OCI-LY1 (cell line): ENCODE measurements around the gene LENEP.
A peak's percentile ranks its signal among the peaks of the same experiment; 100 is the strongest.

Source experiments
- H2AFZ ChIP-seq: fragments of 200-600 bp; sonication (generic), shearing (Covaris generic); 2 replicates; pipeline ENCODE4 v1.6.0; 2014; ENCODE audit warnings: antibody characterized with exemption, mild to moderate bottlenecking, low read length
- H3F3A ChIP-seq: fragments of 200-600 bp; sonication (generic), shearing (Covaris generic); 2 replicates; pipeline ENCODE4 v1.6.0; 2014; ENCODE audit warnings: mild to moderate bottlenecking, antibody characterized with exemption, low read length, moderate library complexity; ENCODE audit not compliant: insufficient read depth
- H3K27ac ChIP-seq: fragments of 200-600 bp; sonication (generic); 2 replicates; pipeline ENCODE4 v1.5.1; 2014; ENCODE audit warnings: low read length, mixed run types, mild to moderate bottlenecking, low read depth; ENCODE audit not compliant: poor library complexity, severe bottlenecking
- H3K27me3 ChIP-seq: fragments of 200-600 bp; sonication (generic); 2 replicates; pipeline ENCODE4 v1.6.0; 2014; ENCODE audit warnings: antibody characterized with exemption, mild to moderate bottlenecking, low read length, moderate library complexity; ENCODE audit not compliant: insufficient read depth
- H3K36me3 ChIP-seq: fragments of 200-600 bp; sonication (generic); 2 replicates; pipeline ENCODE4 v1.6.1; 2014; ENCODE audit warnings: mild to moderate bottlenecking, antibody characterized with exemption, low read length, moderate library complexity, mixed read lengths; ENCODE audit not compliant: insufficient read depth
- H3K4me1 ChIP-seq: fragments of 200-600 bp; sonication (generic); 2 replicates; pipeline ENCODE4 v1.5.1; 2014; ENCODE audit warnings: mild to moderate bottlenecking, low read length, moderate library complexity; ENCODE audit not compliant: insufficient read depth, severe bottlenecking
- H3K4me2 ChIP-seq: fragments of 200-600 bp; sonication (generic), shearing (Covaris generic); 2 replicates; pipeline ENCODE4 v1.6.1; 2014; ENCODE audit warnings: low read length
- H3K4me3 ChIP-seq: fragments of 200-600 bp; sonication (generic); 2 replicates; pipeline ENCODE4 v1.5.1; 2014; ENCODE audit warnings: low read length, low read depth, mild to moderate bottlenecking, mixed read lengths; ENCODE audit not compliant: poor library complexity, severe bottlenecking
- H3K79me2 ChIP-seq: fragments of 200-600 bp; shearing (Covaris generic); 2 replicates; pipeline ENCODE4 v1.6.1; 2016; ENCODE audit warnings: mixed run types, low read length, mixed read lengths; ENCODE audit not compliant: insufficient read depth
- H3K9ac ChIP-seq: fragments of 200-600 bp; sonication (generic), shearing (Covaris generic); 2 replicates; pipeline ENCODE4 v1.6.1; 2014; ENCODE audit warnings: mild to moderate bottlenecking, low read length, mixed read lengths
- H3K9me2 ChIP-seq: fragments of 200-600 bp; sonication (generic), shearing (Covaris generic); 2 replicates; pipeline ENCODE4 v1.6.1; 2014; ENCODE audit warnings: low read depth, mild to moderate bottlenecking, low read length, mixed read lengths
- H3K9me3 ChIP-seq: fragments of 200-600 bp; shearing (Covaris generic); 2 replicates; pipeline ENCODE4 v1.6.1; 2014; ENCODE audit warnings: low read length, mixed read lengths
- H4K20me1 ChIP-seq: fragments of 200-600 bp; sonication (generic), shearing (Covaris generic); 2 replicates; pipeline ENCODE4 v1.6.0; 2016; ENCODE audit warnings: mild to moderate bottlenecking, low read length; ENCODE audit not compliant: insufficient read depth
- CTCF ChIP-seq: fragments of 200-600 bp; sonication (generic), shearing (Covaris generic); IDR thresholded peaks from 2 replicates; pipeline ENCODE4 v1.5.1; 2017; ENCODE audit warnings: mild to moderate bottlenecking, antibody characterized with exemption, low read length, moderate library complexity, mixed read lengths
- EZH2 ChIP-seq: fragments of 200-600 bp; sonication (generic), shearing (Covaris generic); IDR thresholded peaks from 2 replicates; pipeline ENCODE4 v1.8.0; 2017; ENCODE audit warnings: borderline replicate concordance, mixed run types, mild to moderate bottlenecking, antibody characterized with exemption, low read length, moderate library complexity, mixed read lengths

Gene LENEP

DNA sequence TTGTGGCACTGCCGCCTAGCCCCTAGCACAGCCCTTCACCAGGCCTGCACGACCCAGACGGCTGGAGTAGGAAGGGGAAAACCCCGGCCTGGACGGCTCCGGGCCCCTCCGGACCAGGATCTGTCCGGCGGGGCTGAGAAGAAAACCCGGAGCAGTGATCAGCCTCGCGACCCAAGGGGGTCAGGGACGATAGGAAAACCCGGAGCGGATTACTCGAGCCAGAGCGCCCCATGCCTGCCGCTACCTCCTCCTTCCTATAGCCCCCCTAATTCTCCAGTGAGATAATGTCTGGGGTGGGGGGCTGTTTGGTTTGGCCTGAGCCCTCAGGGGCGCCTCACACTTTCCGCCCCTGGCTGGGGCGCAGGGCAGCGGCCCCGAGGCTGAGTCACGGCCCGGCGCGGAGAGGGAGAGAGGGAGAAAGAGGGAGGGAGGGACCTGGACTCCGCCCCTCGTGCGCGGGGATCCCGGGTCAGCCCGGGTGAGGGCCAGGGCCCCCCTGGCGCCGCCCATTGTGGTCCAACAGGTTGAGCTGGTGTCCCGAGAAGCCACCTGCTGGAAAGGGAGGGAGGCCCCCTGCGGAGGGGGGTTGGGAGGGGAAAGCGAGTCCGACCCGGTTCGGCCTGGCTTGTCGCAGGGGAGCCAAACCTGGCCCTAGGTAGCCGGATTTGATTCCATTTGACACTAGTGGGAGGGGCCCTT is 7.5 kb downstream of the LENEP start:
- Histone ChIP-seq H4K20me1 (no peaks in the 10 kb centered on the region), H3K4me2 (peak overlapping the region; percentile 87), H3K79me2 (no peaks in the 10 kb centered on the region), H2AFZ (no peak overlapping the region), H3K27ac (peak overlapping the region; percentile 83), H3K9me2 (no peaks in the 10 kb centered on the region), H3F3A (no peaks in the 10 kb centered on the region), H3K4me3 (peak overlapping the region; percentile 72), H3K27me3 (no peaks in the 10 kb centered on the region), H3K9me3 (no peaks in the 10 kb centered on the region), H3K36me3 (no peaks in the 10 kb centered on the region), H3K4me1 (peaks cover 42% of the 10 kb centered on the region), H3K9ac (peak overlapping the region; percentile 61)
- TF ChIP-seq EZH2: no peak
- no peak for TF ChIP-seq CTCF

DNA sequence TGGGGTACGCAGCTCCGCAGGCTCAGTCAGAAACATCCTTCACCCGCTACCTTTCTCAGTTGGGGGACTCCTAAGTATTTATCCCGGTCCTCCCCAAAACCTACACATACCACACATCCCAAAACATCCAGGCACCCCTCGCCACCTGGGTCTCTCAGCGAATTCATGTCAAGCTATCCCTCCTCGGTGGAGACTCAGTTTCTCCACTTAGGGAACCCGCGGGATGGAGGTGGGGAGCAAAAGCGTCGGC is 8.0 kb downstream of the LENEP start:
- Histone ChIP-seq H3K4me3 (peak overlapping the region; percentile 72), H2AFZ (no peak overlapping the region), H3F3A (peaks cover 3% of the 10 kb centered on the region; the same call in 1 of the 2 replicates), H3K27me3 (no peaks in the 10 kb centered on the region), H3K9me2 (no peaks in the 10 kb centered on the region), H3K4me2 (peak overlapping the region; percentile 87), H3K36me3 (no peaks in the 10 kb centered on the region), H3K9me3 (no peaks in the 10 kb centered on the region), H3K9ac (peak overlapping the region; percentile 61), H3K27ac (peak overlapping the region; percentile 83), H3K79me2 (no peaks in the 10 kb centered on the region), H4K20me1 (no peaks in the 10 kb centered on the region), H3K4me1 (peaks cover 47% of the 10 kb centered on the region)
- TF ChIP-seq CTCF (no peak), EZH2 (no peak)

DNA sequence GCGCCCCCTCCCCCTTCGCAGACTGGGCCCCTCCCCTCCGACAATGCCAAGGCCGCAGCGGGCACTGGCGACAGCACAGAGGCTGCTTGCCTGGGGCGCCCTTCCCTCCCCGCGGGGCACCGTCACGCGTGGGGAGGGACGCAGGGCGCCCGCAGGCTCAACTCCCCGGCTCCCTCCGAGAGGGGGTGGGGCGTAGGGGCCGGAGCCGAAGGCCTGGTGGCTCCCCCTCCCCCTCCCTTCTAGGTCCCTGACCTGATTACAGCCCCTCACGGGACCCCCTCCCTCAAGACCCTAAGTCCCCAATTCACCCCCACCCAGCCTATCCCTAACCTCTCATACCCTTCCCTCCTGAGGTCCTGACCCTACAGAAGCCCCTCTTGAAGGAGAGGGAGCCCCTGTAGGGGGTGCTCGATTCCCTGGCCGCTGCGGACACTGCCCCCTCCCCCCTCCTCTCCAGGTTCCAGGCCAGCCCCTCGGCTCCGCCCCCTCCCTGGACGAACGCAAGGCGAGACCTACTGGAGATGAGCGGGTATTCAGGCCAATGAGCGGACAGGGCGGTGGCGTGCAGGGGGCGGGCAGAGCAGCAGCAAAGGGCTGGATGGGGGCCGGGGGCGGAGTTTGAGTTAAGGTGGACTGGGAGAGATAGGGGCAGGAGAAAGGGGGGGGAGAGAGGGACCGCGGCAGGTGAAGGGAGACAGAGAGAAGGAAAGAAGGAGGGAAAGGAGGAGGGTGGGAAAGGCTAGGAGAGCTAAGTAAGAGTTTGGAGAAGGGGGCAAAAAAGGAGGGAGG is 8.5 kb downstream of the LENEP start:
- Histone ChIP-seq H3K27me3 (no peaks in the 10 kb centered on the region), H3K27ac (peak overlapping the region; percentile 83), H4K20me1 (no peaks in the 10 kb centered on the region), H3K79me2 (no peaks in the 10 kb centered on the region), H3K4me2 (peak overlapping the region; percentile 87), H3F3A (peaks cover 4% of the 10 kb centered on the region; the same call in 1 of the 2 replicates), H3K9me2 (no peaks in the 10 kb centered on the region), H3K4me1 (peaks cover 49% of the 10 kb centered on the region), H3K4me3 (peak overlapping the region; percentile 72), H3K9ac (peak overlapping the region; percentile 61), H3K36me3 (no peaks in the 10 kb centered on the region), H2AFZ (no peak overlapping the region), H3K9me3 (no peaks in the 10 kb centered on the region)
- peak; percentile 55 for TF ChIP-seq CTCF
- no peak for TF ChIP-seq EZH2
